ENCODE results near the gene RBM19. TPM values are rescaled to one million over a fixed set of nuclear protein-coding genes. Genes with fewer than 3 reads are reported as not detected.

The RBM19 gene
- total RNA-seq, 1 experiment from 2014 or later = 61.7 TPM

DNA sequence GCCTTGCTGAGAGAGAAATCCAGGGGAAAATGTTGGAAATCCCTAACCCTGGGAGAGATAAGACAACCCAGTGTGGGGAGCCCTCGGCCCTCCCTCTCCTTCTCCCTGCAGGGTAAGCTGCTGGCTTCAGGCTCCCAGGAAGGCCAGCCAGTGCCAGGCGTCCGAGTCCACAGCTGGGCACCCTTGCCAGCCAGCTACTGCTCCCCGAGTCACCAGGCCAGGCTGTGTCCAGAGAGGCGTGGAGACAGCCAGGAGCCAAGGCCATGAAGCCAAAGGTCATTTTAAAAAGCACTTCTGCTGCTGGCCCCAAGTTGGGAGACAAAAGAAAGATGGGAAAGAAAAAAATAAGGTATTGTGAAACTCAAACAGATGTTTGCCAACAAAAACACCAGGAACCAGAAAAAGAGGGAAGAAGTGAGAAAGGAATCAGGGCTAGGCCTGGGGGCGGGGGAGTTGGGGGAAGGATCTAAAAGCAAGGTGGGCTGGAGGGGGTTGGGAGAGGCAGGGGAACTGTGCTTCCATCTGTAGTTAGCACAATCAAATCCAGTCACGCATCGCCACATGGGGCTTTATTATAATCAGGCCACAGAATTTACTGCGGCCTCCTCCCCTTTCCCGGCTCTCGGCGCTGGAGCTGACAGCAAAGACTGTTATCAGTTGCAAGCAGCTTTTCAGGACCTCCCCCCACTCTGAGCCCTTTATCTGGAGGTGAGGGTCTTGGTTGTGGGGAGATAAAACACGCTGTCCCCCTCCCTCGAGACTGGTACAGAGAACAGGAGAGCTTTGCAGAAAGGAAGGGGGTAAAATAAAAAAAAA lies 33.5 kb downstream of the RBM19 start:
- intact Hi-C loops (cut with micrococcal nuclease) = no loop called here
- DNase-seq (no peak), ATAC-seq (no peak)
- ChIA-PET CTCF (no interaction called here), POLR2A (ENCODE audit: unreplicated experiment) (no interaction called here)
- no peaks in the 10 kb centered on the region for H3K79me2 ChIP-seq (ENCODE audit: low read length)
- H3K27me3 ChIP-seq (ENCODE audit: low read length) = no peaks in the 10 kb centered on the region
- H3K36me3 ChIP-seq (ENCODE audit: low read depth, low read length) = peaks cover 25% of the 10 kb centered on the region; the same call in 1 of the 2 replicates
- no peak overlapping the region for H3K4me2 ChIP-seq (ENCODE audit: low read length)
- no peaks in the 10 kb centered on the region for H3K4me1 ChIP-seq (ENCODE audit: insufficient read depth, low read length)
- H3K9me3 ChIP-seq (ENCODE audit: low read length) = no peaks in the 10 kb centered on the region
- H3K9ac ChIP-seq (ENCODE audit: low read length) = no peak overlapping the region
- BruUV-seq (replicated peaks) = no TSS peak
- H3K4me3 ChIP-seq (ENCODE audit: low read length) = no peak overlapping the region
- H2AFZ ChIP-seq (ENCODE audit: low read length) = no peak overlapping the region
- no peak overlapping the region for H3K27ac ChIP-seq (ENCODE audit: low read length)
- H3F3A ChIP-seq (ENCODE audit: low read length, unreplicated experiment) = no peaks in the 10 kb centered on the region
- TF ChIP-seq, protein P1, sequence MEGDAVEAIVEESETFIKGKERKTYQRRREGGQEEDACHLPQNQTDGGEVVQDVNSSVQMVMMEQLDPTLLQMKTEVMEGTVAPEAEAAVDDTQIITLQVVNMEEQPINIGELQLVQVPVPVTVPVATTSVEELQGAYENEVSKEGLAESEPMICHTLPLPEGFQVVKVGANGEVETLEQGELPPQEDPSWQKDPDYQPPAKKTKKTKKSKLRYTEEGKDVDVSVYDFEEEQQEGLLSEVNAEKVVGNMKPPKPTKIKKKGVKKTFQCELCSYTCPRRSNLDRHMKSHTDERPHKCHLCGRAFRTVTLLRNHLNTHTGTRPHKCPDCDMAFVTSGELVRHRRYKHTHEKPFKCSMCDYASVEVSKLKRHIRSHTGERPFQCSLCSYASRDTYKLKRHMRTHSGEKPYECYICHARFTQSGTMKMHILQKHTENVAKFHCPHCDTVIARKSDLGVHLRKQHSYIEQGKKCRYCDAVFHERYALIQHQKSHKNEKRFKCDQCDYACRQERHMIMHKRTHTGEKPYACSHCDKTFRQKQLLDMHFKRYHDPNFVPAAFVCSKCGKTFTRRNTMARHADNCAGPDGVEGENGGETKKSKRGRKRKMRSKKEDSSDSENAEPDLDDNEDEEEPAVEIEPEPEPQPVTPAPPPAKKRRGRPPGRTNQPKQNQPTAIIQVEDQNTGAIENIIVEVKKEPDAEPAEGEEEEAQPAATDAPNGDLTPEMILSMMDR (conservative IDR thresholded peaks at IDR 0.05; ENCODE audit: low read depth, low read length) = no peak
- TF ChIP-seq EZH2phosphoT487 (IDR thresholded peaks at IDR 0.05; ENCODE audit: borderline replicate concordance, low read length) = no peak
- no peak for TF ChIP-seq EZH2 (IDR thresholded peaks at IDR 0.05; ENCODE audit: low read length, unreplicated experiment)
- no peaks in the 10 kb centered on the region for H3K9me2 ChIP-seq (replicated peaks; ENCODE audit: low read length)
- H4K20me1 ChIP-seq (ENCODE audit: low read length) = no peaks in the 10 kb centered on the region

DNA sequence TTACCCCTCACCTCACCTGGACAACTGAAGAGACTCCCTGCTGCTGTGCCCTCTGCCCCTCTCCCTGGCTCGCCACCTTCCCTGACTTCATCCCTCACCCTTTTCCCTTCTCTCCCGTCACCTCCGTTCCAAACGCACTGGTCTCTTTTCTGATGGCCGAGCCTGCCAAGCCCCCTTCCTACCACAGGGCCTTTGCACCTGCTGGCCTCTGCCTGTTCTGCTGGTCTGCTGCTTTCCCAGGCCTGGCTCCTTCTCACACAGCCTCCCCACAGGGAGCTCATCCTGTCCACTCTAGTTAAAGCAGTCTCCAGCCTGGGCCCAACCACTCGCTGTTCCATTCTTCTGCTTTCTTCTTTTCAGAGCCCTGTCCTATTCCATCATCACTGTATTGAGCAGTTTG lies 34.6 kb downstream of the RBM19 start:
- no TSS peak for BruUV-seq (replicated peaks)
- H3K4me3 ChIP-seq (ENCODE audit: low read length) = no peak overlapping the region
- H3K27me3 ChIP-seq (ENCODE audit: low read length) = no peaks in the 10 kb centered on the region
- no peaks in the 10 kb centered on the region for H3K9me3 ChIP-seq (ENCODE audit: low read length)
- DNase-seq (no peak), ATAC-seq (no peak)
- CTCF ChIA-PET = no interaction called here
- H4K20me1 ChIP-seq (ENCODE audit: low read length) = no peaks in the 10 kb centered on the region
- peaks cover 20% of the 10 kb centered on the region; the same call in 1 of the 2 replicates for H3K36me3 ChIP-seq (ENCODE audit: low read depth, low read length)
- H3K4me2 ChIP-seq (ENCODE audit: low read length) = no peak overlapping the region
- no peaks in the 10 kb centered on the region for H3F3A ChIP-seq (ENCODE audit: low read length, unreplicated experiment)
- H3K9me2 ChIP-seq (replicated peaks; ENCODE audit: low read length) = no peaks in the 10 kb centered on the region
- H3K9ac ChIP-seq (ENCODE audit: low read length) = no peak overlapping the region
- H3K4me1 ChIP-seq (ENCODE audit: insufficient read depth, low read length) = no peaks in the 10 kb centered on the region
- TF ChIP-seq EZH2phosphoT487 (IDR thresholded peaks at IDR 0.05; ENCODE audit: borderline replicate concordance, low read length) = no peak
- TF ChIP-seq, protein P1 (conservative IDR thresholded peaks at IDR 0.05; ENCODE audit: low read depth, low read length) = no peak
- no peak for TF ChIP-seq EZH2 (IDR thresholded peaks at IDR 0.05; ENCODE audit: low read length, unreplicated experiment)
- no peak overlapping the region for H3K27ac ChIP-seq (ENCODE audit: low read length)
- intact Hi-C loops (cut with micrococcal nuclease) = no loop called here
- H2AFZ ChIP-seq (ENCODE audit: low read length) = no peak overlapping the region
- POLR2A ChIA-PET (ENCODE audit: unreplicated experiment) = no interaction called here
- no peaks in the 10 kb centered on the region for H3K79me2 ChIP-seq (ENCODE audit: low read length)

GRCh38 chr12:113930249-113930648 lies 35.9 kb downstream of the RBM19 start:
- Histone ChIP-seq H3K36me3 (ENCODE audit: low read depth, low read length) (peaks cover 31% of the 10 kb centered on the region), H2AFZ (ENCODE audit: low read length) (no peak overlapping the region), H3K9me3 (ENCODE audit: low read length) (no peaks in the 10 kb centered on the region), H3K4me3 (ENCODE audit: low read length) (no peak overlapping the region), H4K20me1 (ENCODE audit: low read length) (no peaks in the 10 kb centered on the region), H3K9me2 (replicated peaks; ENCODE audit: low read length) (no peaks in the 10 kb centered on the region), H3K4me2 (ENCODE audit: low read length) (no peak overlapping the region), H3K27ac (ENCODE audit: low read length) (no peak overlapping the region), H3F3A (ENCODE audit: low read length, unreplicated experiment) (no peaks in the 10 kb centered on the region), H3K4me1 (ENCODE audit: insufficient read depth, low read length) (no peaks in the 10 kb centered on the region), H3K9ac (ENCODE audit: low read length) (no peak overlapping the region), H3K27me3 (ENCODE audit: low read length) (no peaks in the 10 kb centered on the region), H3K79me2 (ENCODE audit: low read length) (no peaks in the 10 kb centered on the region)
- TF ChIP-seq EZH2phosphoT487 (IDR thresholded peaks at IDR 0.05; ENCODE audit: borderline replicate concordance, low read length) (no peak), EZH2 (IDR thresholded peaks at IDR 0.05; ENCODE audit: low read length, unreplicated experiment) (no peak)
- TF ChIP-seq, protein P1 (conservative IDR thresholded peaks at IDR 0.05; ENCODE audit: low read depth, low read length) = no peak
- ATAC-seq = no peak
- BruUV-seq (replicated peaks) = no TSS peak
- intact Hi-C loops (cut with micrococcal nuclease) = no loop called here
- no peak for DNase-seq
- ChIA-PET POLR2A (ENCODE audit: unreplicated experiment) (no interaction called here), CTCF (no interaction called here)

Data from PC-3 (cell line).